Ascending aorta (tissue), 2 donors: ENCODE results near the gene ZBTB39. TPM values are rescaled to one million over a fixed set of nuclear protein-coding genes. Genes with fewer than 3 reads are reported as not detected.
"Not testable (repeated sequence)": the region's sequence is repeated elsewhere in the genome, so short reads cannot be mapped to it uniquely, and the experiment has no call there.

Source experiments
- DNase-seq, 2 donors: peaks; one replicate each; pipeline ENCODE4 v3.0.0-alpha.2; 2019; ENCODE audit warnings: low spot score in 2 of 2
- H3K27ac ChIP-seq, 2 donors: fragments of 200-600 bp; sonication (generic); one replicate each; pipeline ENCODE4 v1.5.1; 2016 to 2017; ENCODE audit warnings: mild to moderate bottlenecking in 1 of 2
- H3K27me3 ChIP-seq: fragments of 200-600 bp; sonication (generic); one replicate; pipeline ENCODE4 v1.5.1; 2017
- H3K36me3 ChIP-seq, 2 donors: fragments of 200-600 bp; sonication (generic); one replicate each; pipeline ENCODE4 v1.5.1; 2016
- H3K4me1 ChIP-seq, 2 donors: fragments of 200-600 bp; sonication (generic); one replicate each; pipeline ENCODE4 v1.5.1; 2016 to 2017; ENCODE audit warnings: mild to moderate bottlenecking in 1 of 2
- H3K4me3 ChIP-seq, 2 donors: fragments of 200-600 bp; sonication (generic); one replicate each; pipeline ENCODE4 v1.5.1; 2016 to 2017; ENCODE audit warnings: mild to moderate bottlenecking in 1 of 2
- H3K9me3 ChIP-seq, 2 donors: fragments of 200-600 bp; sonication (generic); one replicate each; pipeline ENCODE4 v1.5.1; 2016
- CTCF ChIP-seq, 3 experiments: fragments of 200-600 bp in 2 of 3; fragments of 450-650 bp in 1 of 3; sonication (generic) in 2 of 3; IDR thresholded peaks; one replicate each; pipeline ENCODE4 v1.5.1; 2016 to 2019; ENCODE audit warnings: antibody characterized with exemption in 3 of 3, mild to moderate bottlenecking in 1 of 3, moderate library complexity in 1 of 3
- intact Hi-C: fragments of 100-400 bp; cut with DNase I; formaldehyde crosslinking; loops from one replicate; pipeline ENCODE4 v1.15.1; 2023
- total RNA-seq: library from RNA; depleted of rRNA; stranded (reverse); fragments of >200 nt; gene quantifications from one replicate; pipeline ENCODE4 v1.1.0, GENCODE V29; 2016

ZBTB39 gene
- total RNA-seq, 1 donor from 2014 or later, result 5.9 TPM

DNA sequence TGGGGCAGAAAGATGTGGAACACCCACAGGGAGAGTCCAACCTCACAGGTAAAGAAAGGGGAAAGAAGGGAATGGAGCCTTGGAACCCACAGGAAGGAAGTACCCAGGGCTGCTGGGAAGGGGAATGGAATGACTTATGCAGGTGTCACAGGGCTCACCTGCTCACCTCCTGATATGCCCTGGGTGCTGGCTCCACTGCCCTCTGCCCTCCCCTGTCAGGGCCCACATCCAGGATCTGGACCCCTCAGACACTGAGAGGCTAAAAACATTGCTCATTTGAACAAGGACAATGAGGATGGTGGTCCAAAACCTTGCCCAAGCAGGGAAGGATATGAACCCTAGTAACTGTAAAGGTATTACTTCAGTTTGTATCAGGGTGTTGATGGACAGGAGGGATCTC is 19.3 kb downstream of the ZBTB39 start:
- Histone ChIP-seq H3K9me3 (no peaks in the 10 kb centered on the region), H3K27me3 (no peaks in the 10 kb centered on the region), H3K27ac (no peak overlapping the region), H3K4me1 (no peaks in the 10 kb centered on the region), H3K36me3 (no peaks in the 10 kb centered on the region), H3K4me3 (no peak overlapping the region)
- no peak for TF ChIP-seq CTCF (IDR thresholded peaks at IDR 0.05)
- intact Hi-C loops, result loop anchor here (1.0 kb wide), 1 partner anchor 230 kb away; no protein-coding TSS in a partner anchor
- no peak for DNase-seq

GRCh38 chr12:56985714-56986113 is 20.6 kb downstream of the ZBTB39 start:
- H3K27me3 ChIP-seq, DNase-seq, intact Hi-C loops, H3K4me3 ChIP-seq, H3K36me3 ChIP-seq, H3K9me3 ChIP-seq, H3K27ac ChIP-seq, H3K4me1 ChIP-seq: not testable (repeated sequence)

- TF ChIP-seq CTCF (IDR thresholded peaks at IDR 0.05), result no peak
- Histone ChIP-seq H3K27me3 (no peaks in the 10 kb centered on the region), H3K36me3 (no peaks in the 10 kb centered on the region), H3K4me1 (no peaks in the 10 kb centered on the region), H3K4me3 (no peak overlapping the region), H3K9me3 (no peaks in the 10 kb centered on the region), H3K27ac (no peak overlapping the region)
- intact Hi-C loops, result no loop called here
- DNase-seq, result no peak
Measured at GRCh38 chr12:56983386-56983785, 23.0 kb downstream of the ZBTB39 start.

GRCh38 chr12:56982578-56983236 is 23.6 kb downstream of the ZBTB39 start:
- H3K4me3 ChIP-seq, DNase-seq, intact Hi-C loops, H3K36me3 ChIP-seq, H3K4me1 ChIP-seq, H3K27ac ChIP-seq, H3K27me3 ChIP-seq, H3K9me3 ChIP-seq: not testable (repeated sequence)

DNA sequence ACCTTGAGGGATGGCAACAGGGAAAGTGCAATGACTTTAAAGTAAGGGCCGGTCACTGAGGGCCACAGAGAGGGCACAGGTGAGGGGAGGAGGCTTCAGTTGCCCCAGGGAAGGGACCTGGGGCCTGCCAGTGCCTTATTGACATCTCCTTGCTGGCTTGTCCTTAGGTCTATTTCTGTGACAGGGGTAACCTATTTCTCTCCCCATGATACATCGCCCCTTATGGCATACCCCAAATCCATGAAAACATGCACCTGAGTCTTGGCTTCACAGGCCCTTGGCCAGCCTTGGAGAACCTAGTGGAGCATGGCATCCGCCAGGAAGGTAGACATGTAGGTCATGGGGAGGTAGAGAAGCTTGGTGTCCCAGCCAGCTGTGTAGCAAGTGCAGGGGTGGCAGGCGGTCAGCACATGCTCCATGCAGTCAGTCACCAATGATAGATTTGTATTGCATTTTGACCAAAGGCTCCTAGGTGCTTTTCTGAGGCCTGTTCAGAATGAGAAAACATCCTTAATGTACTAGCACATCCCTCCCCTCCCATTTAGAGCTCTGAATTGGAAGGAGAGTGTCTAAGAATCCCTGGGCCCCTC is 25.3 kb downstream of the ZBTB39 start:
- TF ChIP-seq CTCF (IDR thresholded peaks at IDR 0.05), result no peak
- Histone ChIP-seq H3K9me3 (no peaks in the 10 kb centered on the region), H3K4me1 (no peaks in the 10 kb centered on the region), H3K27ac (no peak overlapping the region), H3K27me3 (no peaks in the 10 kb centered on the region), H3K4me3 (no peak overlapping the region), H3K36me3 (no peaks in the 10 kb centered on the region)
- DNase-seq, result no peak
- intact Hi-C loops, result no loop called here

DNA sequence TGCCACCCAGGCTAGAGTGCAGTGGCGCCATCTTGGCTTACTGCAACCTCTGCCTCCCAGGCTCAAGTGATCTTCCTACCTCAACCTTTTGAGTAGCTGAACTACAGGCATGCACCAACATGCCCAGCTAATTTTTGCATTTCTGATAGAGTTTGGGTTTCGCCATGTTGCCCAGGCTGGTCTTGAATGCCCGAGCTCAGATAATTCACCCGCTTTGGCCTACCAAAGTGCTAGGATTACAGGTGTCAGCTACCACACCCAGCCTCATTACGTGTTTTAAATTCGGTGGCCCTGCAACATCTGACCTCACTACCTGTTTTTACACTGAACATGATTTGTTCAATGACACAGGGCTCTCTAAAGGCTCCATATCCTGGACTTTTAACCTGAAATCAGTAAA is 26.1 kb downstream of the ZBTB39 start:
- no peak for TF ChIP-seq CTCF (IDR thresholded peaks at IDR 0.05)

More for the DNA sequence above, 26.1 kb downstream of the ZBTB39 start:
- Histone ChIP-seq H3K9me3 (no peaks in the 10 kb centered on the region), H3K27me3 (no peaks in the 10 kb centered on the region), H3K27ac (no peak overlapping the region), H3K4me1 (no peaks in the 10 kb centered on the region), H3K4me3 (no peak overlapping the region), H3K36me3 (no peaks in the 10 kb centered on the region)
- intact Hi-C loops, result no loop called here
- DNase-seq, result no peak
